A549 (cell line): ENCODE data around the gene NSUN3. TPM values are rescaled to one million over a fixed set of nuclear protein-coding genes. Genes with fewer than 3 reads are reported as not detected.
"Not testable (repeated sequence)": the region's sequence is repeated elsewhere in the genome, so short reads cannot be mapped to it uniquely, and the experiment has no call there.

Experiments
- ATAC-seq, 2 experiments: fragments of 200-7000 bp in 1 of 2; fragments of >200 bp in 1 of 2; cut with Nextera tagmentation in 1 of 2; cut with Tn5 transposase in 1 of 2; 3 replicates each; pipeline versions ENCODE4 v1.8.0 to v1.9.1; 2018 to 2020; ENCODE audit warnings: mild to moderate bottlenecking in 1 of 2, moderate library complexity in 1 of 2
- CTCF ChIA-PET: fragments of 300-600 bp; sonication (Branson Sonifier 250); formaldehyde crosslinking; extraction: SDS; loops from one replicate; lab custom pipeline; 2021; ENCODE audit warnings: antibody characterized with exemption, inconsistent platforms; lab: Yijun Ruan, JAX
- POLR2A ChIA-PET: fragments of 350-600 bp; formaldehyde crosslinking; extraction: SDS; loops from one replicate; lab custom pipeline; 2021; ENCODE audit warnings: antibody characterized with exemption, inconsistent platforms; lab: Yijun Ruan, JAX
- DNase-seq, 2 experiments: peaks; one replicate each; pipeline versions ENCODE4 v3.0.0 to v3.0.0-alpha.2; 2011 to 2016; ENCODE audit warnings: low read depth in 1 of 2, low spot score in 1 of 2
- FAIRE-seq: peaks from 2 replicates; lab custom pipeline; 2011; peaks lifted over from hg19 to GRCh38; lab: Jason Lieb, UNC
- H3K27ac ChIP-seq, 2 experiments: fragments of >200 bp; sonication (Bioruptor Twin); formaldehyde crosslinking; 3 replicates each; pipeline ENCODE4 v1.5.1; 2016 to 2017
- H3K4me1 ChIP-seq: fragments of >200 bp; sonication (Bioruptor Twin); formaldehyde crosslinking; 3 replicates; pipeline ENCODE4 v1.6.1; 2016
- H3K4me2 ChIP-seq: fragments of >200 bp; sonication (Bioruptor Twin); formaldehyde crosslinking; 3 replicates; pipeline ENCODE4 v1.6.1; 2016
- H3K4me3 ChIP-seq: fragments of >200 bp; sonication (Bioruptor Twin); formaldehyde crosslinking; 3 replicates; pipeline ENCODE4 v1.5.1; 2016
- H3K9me3 ChIP-seq: fragments of >200 bp; sonication (Bioruptor Twin); formaldehyde crosslinking; 3 replicates; pipeline ENCODE4 v1.6.1; 2016
- CBX2 ChIP-seq: fragments of 200-600 bp; sonication (generic); IDR thresholded peaks from 2 replicates; pipeline ENCODE4 v1.6.1; 2016; ENCODE audit warnings: low read depth, mild to moderate bottlenecking, borderline replicate concordance
- CBX8 ChIP-seq: fragments of 200-600 bp; sonication (generic); IDR thresholded peaks from 2 replicates; pipeline ENCODE4 v1.6.1; 2016
- CHD2 ChIP-seq: fragments of 150-350 bp; IDR thresholded peaks from 2 replicates; pipeline ENCODE4 v1.6.1; 2014; ENCODE audit warnings: low read length; ENCODE audit not compliant: partially characterized antibody
- CHD4 ChIP-seq: fragments of 200-600 bp; sonication (generic); IDR thresholded peaks from 2 replicates; pipeline ENCODE4 v1.6.1; 2016; ENCODE audit warnings: antibody characterized with exemption, mild to moderate bottlenecking, borderline replicate concordance
- CTCF ChIP-seq: fragments of >200 bp; sonication (Bioruptor Twin); formaldehyde crosslinking; IDR thresholded peaks from 3 replicates; pipeline ENCODE4 v1.5.1; 2016
- E2F6 ChIP-seq: IDR thresholded peaks from 2 replicates; pipeline ENCODE4 v1.6.1; 2012; ENCODE audit warnings: low read depth, borderline replicate concordance
- EHF ChIP-seq: fragments of 250-450 bp; sonication (Bioruptor Pico); IDR thresholded peaks from 2 replicates; pipeline ENCODE4 v1.5.0; 2020; ENCODE audit warnings: mild to moderate bottlenecking
- FOXS1 ChIP-seq: fragments of 250-450 bp; sonication (Bioruptor Pico); IDR thresholded peaks from 2 replicates; pipeline ENCODE4 v1.5.0; 2020; ENCODE audit warnings: mild to moderate bottlenecking, moderate library complexity
- HEYL ChIP-seq: fragments of 250-450 bp; sonication (Bioruptor Pico); IDR thresholded peaks from 2 replicates; pipeline ENCODE4 v1.8.0; 2021; ENCODE audit warnings: mild to moderate bottlenecking, moderate library complexity
- HOXA7 ChIP-seq: fragments of 250-450 bp; sonication (Bioruptor Pico); IDR thresholded peaks from 2 replicates; pipeline ENCODE4 v1.5.0; 2020; ENCODE audit warnings: mild to moderate bottlenecking, moderate library complexity
- HOXB13 ChIP-seq: fragments of 250-450 bp; sonication (Bioruptor Pico); IDR thresholded peaks from 2 replicates; pipeline ENCODE4 v1.5.0; 2020; ENCODE audit warnings: low read depth, mild to moderate bottlenecking, moderate library complexity
- KDM5A ChIP-seq: fragments of 200-600 bp; sonication (generic); IDR thresholded peaks from 2 replicates; pipeline ENCODE4 v1.6.1; 2016; ENCODE audit warnings: antibody characterized with exemption, mild to moderate bottlenecking
- MAFK ChIP-seq: fragments of 450-650 bp; IDR thresholded peaks from 2 replicates; pipeline ENCODE4 v1.6.1; 2014; ENCODE audit not compliant: partially characterized antibody
- MAX ChIP-seq: IDR thresholded peaks from 2 replicates; pipeline ENCODE4 v1.6.1; 2012
- POLR2A ChIP-seq: IDR thresholded peaks from 2 replicates; pipeline ENCODE4 v1.6.1; 2012; ENCODE audit warnings: mild to moderate bottlenecking, low read length
- RAD21 ChIP-seq, 2 experiments: fragments of >200 bp in 1 of 2; sonication (Bioruptor Twin) in 1 of 2; formaldehyde crosslinking in 1 of 2; IDR thresholded peaks in 1 of 2; conservative IDR thresholded peaks in 1 of 2; 2 replicates in 1 of 2; 3 replicates in 1 of 2; pipeline ENCODE4 v1.6.1; 2012 to 2018; ENCODE audit warnings: inconsistent platforms in 1 of 2
- SREBF2 ChIP-seq: fragments of 450-650 bp; IDR thresholded peaks from 2 replicates; pipeline ENCODE4 v1.6.1; 2014; ENCODE audit warnings: mild to moderate bottlenecking, moderate library complexity
- ZC3H11A ChIP-seq: fragments of 450-650 bp; IDR thresholded peaks from 2 replicates; pipeline ENCODE4 v1.6.1; 2014; ENCODE audit warnings: antibody characterized with exemption, mild to moderate bottlenecking
- ZNF302 ChIP-seq: fragments of 250-450 bp; sonication (Bioruptor Pico); IDR thresholded peaks from 2 replicates; pipeline ENCODE4 v1.9.0; 2021; ENCODE audit warnings: inconsistent platforms, mild to moderate bottlenecking, moderate library complexity
- WGBS: methylation state at CpG from one replicate; pipeline ENCODE4 v1.1.6; 2017; ENCODE audit errors: missing lambda C conversion rate; 5-methylcytosine and 5-hydroxymethylcytosine counted together
- polyA plus RNA-seq, 4 experiments: library from polyadenylated mRNA; depleted of rRNA in 3 of 4; stranded (reverse); fragments of >200 nt; fragmentation: RNase III in 1 of 4; extraction: RNeasy Plus Mini Kit Qiagen cat#74134 plus additional on column Dnase treatment in 1 of 4; gene quantifications; 2 replicates in 3 of 4; 3 replicates in 1 of 4; pipeline ENCODE4 v1.2.3, GENCODE V29; 2011 to 2017
- TF ChIP-seq, protein P1 (sequence below): fragments of >200 bp; sonication (Bioruptor Twin); formaldehyde crosslinking; IDR thresholded peaks from 2 replicates; pipeline ENCODE4 v1.6.1; 2016
- TF ChIP-seq, protein P2 (sequence below): IDR thresholded peaks from 2 replicates; pipeline ENCODE4 v1.6.1; 2012

The NSUN3 gene
- polyA plus RNA-seq, 2 of the 4 experiments (the other 2 are of a cell fraction): 8.6 to 13.5 TPM

- Histone ChIP-seq H3K4me2 (no peak overlapping the region), H3K4me3 (no peak overlapping the region), H3K4me1 (no peaks in the 10 kb centered on the region), H3K27ac (no peak overlapping the region), H3K9me3 (no peaks in the 10 kb centered on the region)
- CTCF ChIA-PET: no interaction called here
- no peak for TF ChIP-seq HEYL (CRISPR knock-in tag)
- TF ChIP-seq SREBF2: no peak
- no peak for TF ChIP-seq CTCF
- TF ChIP-seq E2F6: no peak
- TF ChIP-seq, protein P1, sequence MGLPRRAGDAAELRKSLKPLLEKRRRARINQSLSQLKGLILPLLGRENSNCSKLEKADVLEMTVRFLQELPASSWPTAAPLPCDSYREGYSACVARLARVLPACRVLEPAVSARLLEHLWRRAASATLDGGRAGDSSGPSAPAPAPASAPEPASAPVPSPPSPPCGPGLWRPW: no peak
- no peak for TF ChIP-seq CHD4
- TF ChIP-seq HOXB13 (CRISPR knock-in tag): no peak
- TF ChIP-seq ZNF302: no peak
- TF ChIP-seq, protein P2, sequence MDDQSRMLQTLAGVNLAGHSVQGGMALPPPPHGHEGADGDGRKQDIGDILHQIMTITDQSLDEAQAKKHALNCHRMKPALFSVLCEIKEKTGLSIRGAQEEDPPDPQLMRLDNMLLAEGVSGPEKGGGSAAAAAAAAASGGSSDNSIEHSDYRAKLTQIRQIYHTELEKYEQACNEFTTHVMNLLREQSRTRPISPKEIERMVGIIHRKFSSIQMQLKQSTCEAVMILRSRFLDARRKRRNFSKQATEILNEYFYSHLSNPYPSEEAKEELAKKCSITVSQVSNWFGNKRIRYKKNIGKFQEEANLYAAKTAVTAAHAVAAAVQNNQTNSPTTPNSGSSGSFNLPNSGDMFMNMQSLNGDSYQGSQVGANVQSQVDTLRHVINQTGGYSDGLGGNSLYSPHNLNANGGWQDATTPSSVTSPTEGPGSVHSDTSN: no peak
- 90% methylated on average over 5 of the region's 5 CpGs for WGBS
- FAIRE-seq: no peak
- ATAC-seq: no peak
- no peak for DNase-seq
- POLR2A ChIA-PET: no interaction called here
Measured at GRCh38 chr3:94106268-94106667, 43.4 kb downstream of the NSUN3 start.

- FAIRE-seq, ATAC-seq, DNase-seq, H3K4me3 ChIP-seq, POLR2A ChIA-PET, H3K27ac ChIP-seq, H3K4me2 ChIP-seq, H3K4me1 ChIP-seq, H3K9me3 ChIP-seq: not testable (repeated sequence)
- CTCF ChIA-PET: interaction anchor here (0.7 kb wide), 1 partner anchor 1127 kb away, joined by 3 read pairs; no protein-coding TSS in a partner anchor
Measured at GRCh38 chr3:94110232-94110631, 47.4 kb downstream of the NSUN3 start.

DNA sequence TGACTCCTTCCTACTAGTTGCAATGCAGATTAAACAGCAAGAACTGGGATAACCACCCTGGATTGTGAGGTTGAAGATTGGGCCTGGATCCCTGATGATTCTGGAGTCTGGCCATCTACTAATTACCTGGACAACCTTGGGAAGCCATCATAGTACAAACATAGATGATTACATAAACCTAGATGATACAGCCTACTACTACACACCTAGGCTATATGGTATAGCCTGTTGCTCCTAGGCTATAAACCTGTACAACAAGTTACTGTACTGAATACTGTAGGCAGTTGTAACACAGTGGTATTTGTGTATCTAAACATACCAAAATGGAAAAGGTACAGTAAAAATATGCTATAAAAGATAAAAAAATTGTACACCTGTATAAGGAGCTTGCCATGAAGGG is 48.0 kb downstream of the NSUN3 start:
- no peak for FAIRE-seq
- no peak for ATAC-seq

GRCh38 chr3:94114666-94115065 is 51.8 kb downstream of the NSUN3 start:
- H3K4me1 ChIP-seq: no peaks in the 10 kb centered on the region
- 92% methylated on average over 5 of the region's 5 CpGs for WGBS
- FAIRE-seq: no peak

More for the DNA sequence above, 48.0 kb downstream of the NSUN3 start:
- CTCF ChIA-PET: no interaction called here
- no peaks in the 10 kb centered on the region for H3K9me3 ChIP-seq
- no peak for DNase-seq
- H3K4me3 ChIP-seq: no peak overlapping the region
- no peak overlapping the region for H3K4me2 ChIP-seq
- no peaks in the 10 kb centered on the region for H3K4me1 ChIP-seq
- H3K27ac ChIP-seq: no peak overlapping the region
- no peak for TF ChIP-seq MAX
- no peak for TF ChIP-seq CBX8
- TF ChIP-seq CBX2: no peak
- no peak for TF ChIP-seq HEYL (CRISPR knock-in tag)
- TF ChIP-seq KDM5A: no peak
- POLR2A ChIA-PET: no interaction called here

More at GRCh38 chr3:94114666-94115065, 51.8 kb downstream of the NSUN3 start:
- POLR2A ChIA-PET: no interaction called here
- H3K27ac ChIP-seq: no peak overlapping the region
- no peaks in the 10 kb centered on the region for H3K9me3 ChIP-seq
- ATAC-seq: no peak
- no peak overlapping the region for H3K4me2 ChIP-seq
- DNase-seq: no peak
- H3K4me3 ChIP-seq: no peak overlapping the region
- TF ChIP-seq MAFK (no peak), CBX2 (no peak), RAD21 (conservative IDR thresholded peaks at IDR 0.05 in 1 of 2, IDR thresholded peaks at IDR 0.05 in 1 of 2) (no peak), POLR2A (no peak), SREBF2 (no peak), EHF (no peak), ZC3H11A (no peak), HEYL (CRISPR knock-in tag) (no peak), CHD2 (no peak), FOXS1 (CRISPR knock-in tag) (no peak), HOXA7 (CRISPR knock-in tag) (no peak)
- TF ChIP-seq, protein P1: no peak
- CTCF ChIA-PET: interaction anchor here (0.9 to 1.1 kb wide), 3 partner anchors 11 to 24 kb away, joined by 3 read pairs; no protein-coding TSS in a partner anchor
